A549 (cell line): ENCODE results near the gene PKM. TPM values are rescaled to one million over a fixed set of nuclear protein-coding genes. Genes with fewer than 3 reads are reported as not detected.
A peak's percentile ranks its signal among the peaks of the same experiment; 100 is the strongest.

Source experiments
- ATAC-seq, 2 experiments: fragments of 200-7000 bp in 1 of 2; fragments of >200 bp in 1 of 2; cut with Nextera tagmentation in 1 of 2; cut with Tn5 transposase in 1 of 2; 3 replicates each; pipeline versions ENCODE4 v1.8.0 to v1.9.1; 2018 to 2020; ENCODE audit warnings: mild to moderate bottlenecking in 1 of 2, moderate library complexity in 1 of 2
- CTCF ChIA-PET: fragments of 300-600 bp; sonication (Branson Sonifier 250); formaldehyde crosslinking; extraction: SDS; loops from one replicate; lab custom pipeline; 2021; ENCODE audit warnings: antibody characterized with exemption, inconsistent platforms; lab: Yijun Ruan, JAX
- POLR2A ChIA-PET: fragments of 350-600 bp; formaldehyde crosslinking; extraction: SDS; loops from one replicate; lab custom pipeline; 2021; ENCODE audit warnings: antibody characterized with exemption, inconsistent platforms; lab: Yijun Ruan, JAX
- DNase-seq, 2 experiments: peaks; one replicate each; pipeline versions ENCODE4 v3.0.0 to v3.0.0-alpha.2; 2011 to 2016; ENCODE audit warnings: low read depth in 1 of 2, low spot score in 1 of 2
- FAIRE-seq: peaks from 2 replicates; lab custom pipeline; 2011; peaks lifted over from hg19 to GRCh38; lab: Jason Lieb, UNC
- H3K27ac ChIP-seq, 2 experiments: fragments of >200 bp; sonication (Bioruptor Twin); formaldehyde crosslinking; 3 replicates each; pipeline ENCODE4 v1.5.1; 2016 to 2017
- H3K4me1 ChIP-seq: fragments of >200 bp; sonication (Bioruptor Twin); formaldehyde crosslinking; 3 replicates; pipeline ENCODE4 v1.6.1; 2016
- H3K4me2 ChIP-seq: fragments of >200 bp; sonication (Bioruptor Twin); formaldehyde crosslinking; 3 replicates; pipeline ENCODE4 v1.6.1; 2016
- H3K4me3 ChIP-seq: fragments of >200 bp; sonication (Bioruptor Twin); formaldehyde crosslinking; 3 replicates; pipeline ENCODE4 v1.5.1; 2016
- H3K9me3 ChIP-seq: fragments of >200 bp; sonication (Bioruptor Twin); formaldehyde crosslinking; 3 replicates; pipeline ENCODE4 v1.6.1; 2016
- BHLHE40 ChIP-seq: IDR thresholded peaks from 2 replicates; pipeline ENCODE4 v1.6.1; 2012; ENCODE audit warnings: low read depth, low read length, inconsistent platforms
- CBX2 ChIP-seq: fragments of 200-600 bp; sonication (generic); IDR thresholded peaks from 2 replicates; pipeline ENCODE4 v1.6.1; 2016; ENCODE audit warnings: low read depth, mild to moderate bottlenecking, borderline replicate concordance
- FOXS1 ChIP-seq: fragments of 250-450 bp; sonication (Bioruptor Pico); IDR thresholded peaks from 2 replicates; pipeline ENCODE4 v1.5.0; 2020; ENCODE audit warnings: mild to moderate bottlenecking, moderate library complexity
- HDAC2 ChIP-seq: fragments of 200-600 bp; sonication (generic); IDR thresholded peaks from 2 replicates; pipeline ENCODE4 v1.6.1; 2016
- HOXB13 ChIP-seq: fragments of 250-450 bp; sonication (Bioruptor Pico); IDR thresholded peaks from 2 replicates; pipeline ENCODE4 v1.5.0; 2020; ENCODE audit warnings: low read depth, mild to moderate bottlenecking, moderate library complexity
- JUN ChIP-seq, 2 experiments: fragments of >200 bp; sonication (Bioruptor Twin); formaldehyde crosslinking; IDR thresholded peaks; 2 replicates in 1 of 2; 3 replicates in 1 of 2; pipeline ENCODE4 v1.6.1; 2016 to 2017
- JUNB ChIP-seq: fragments of >200 bp; sonication (Bioruptor Twin); formaldehyde crosslinking; IDR thresholded peaks from 2 replicates; pipeline ENCODE4 v1.6.1; 2016
- KDM5A ChIP-seq: fragments of 200-600 bp; sonication (generic); IDR thresholded peaks from 2 replicates; pipeline ENCODE4 v1.6.1; 2016; ENCODE audit warnings: antibody characterized with exemption, mild to moderate bottlenecking
- NPAS2 ChIP-seq: fragments of 250-450 bp; sonication (Bioruptor Pico); IDR thresholded peaks from 2 replicates; pipeline ENCODE4 v1.8.0; 2022; ENCODE audit warnings: mild to moderate bottlenecking, moderate library complexity, borderline replicate concordance
- NR3C1 ChIP-seq: fragments of >200 bp; sonication (Bioruptor Twin); formaldehyde crosslinking; IDR thresholded peaks from 3 replicates; pipeline ENCODE4 v1.6.1; 2017
- RAD21 ChIP-seq, 2 experiments: fragments of >200 bp in 1 of 2; sonication (Bioruptor Twin) in 1 of 2; formaldehyde crosslinking in 1 of 2; IDR thresholded peaks in 1 of 2; conservative IDR thresholded peaks in 1 of 2; 2 replicates in 1 of 2; 3 replicates in 1 of 2; pipeline ENCODE4 v1.6.1; 2012 to 2018; ENCODE audit warnings: inconsistent platforms in 1 of 2
- RCOR1 ChIP-seq: fragments of 150-350 bp; IDR thresholded peaks from 2 replicates; pipeline ENCODE4 v1.6.1; 2014; ENCODE audit warnings: antibody characterized with exemption, low read length, low read depth
- SMC3 ChIP-seq: fragments of >200 bp; sonication (Bioruptor Twin); formaldehyde crosslinking; IDR thresholded peaks from 3 replicates; pipeline ENCODE4 v1.6.1; 2018; ENCODE audit warnings: inconsistent platforms
- ZC3H11A ChIP-seq: fragments of 450-650 bp; IDR thresholded peaks from 2 replicates; pipeline ENCODE4 v1.6.1; 2014; ENCODE audit warnings: antibody characterized with exemption, mild to moderate bottlenecking
- WGBS: methylation state at CpG from one replicate; pipeline ENCODE4 v1.1.6; 2017; ENCODE audit errors: missing lambda C conversion rate; 5-methylcytosine and 5-hydroxymethylcytosine counted together
- polyA plus RNA-seq, 4 experiments: library from polyadenylated mRNA; depleted of rRNA in 3 of 4; stranded (reverse); fragments of >200 nt; fragmentation: RNase III in 1 of 4; extraction: RNeasy Plus Mini Kit Qiagen cat#74134 plus additional on column Dnase treatment in 1 of 4; gene quantifications; 2 replicates in 3 of 4; 3 replicates in 1 of 4; pipeline ENCODE4 v1.2.3, GENCODE V29; 2011 to 2017
- TF ChIP-seq, protein P1 (sequence below): IDR thresholded peaks from 2 replicates; pipeline ENCODE4 v1.6.1; 2012; ENCODE audit warnings: low read depth, borderline replicate concordance
- TF ChIP-seq, protein P2 (sequence below): fragments of >200 bp; sonication (Bioruptor Twin); formaldehyde crosslinking; IDR thresholded peaks from 3 replicates; pipeline ENCODE4 v1.5.1; 2016
- TF ChIP-seq, protein P3 (sequence below): IDR thresholded peaks from 2 replicates; pipeline ENCODE4 v1.6.1; 2012

PKM gene
- polyA plus RNA-seq, 2 of the 4 experiments (the other 2 are of a cell fraction): 3,443 to 3,848 TPM

DNA sequence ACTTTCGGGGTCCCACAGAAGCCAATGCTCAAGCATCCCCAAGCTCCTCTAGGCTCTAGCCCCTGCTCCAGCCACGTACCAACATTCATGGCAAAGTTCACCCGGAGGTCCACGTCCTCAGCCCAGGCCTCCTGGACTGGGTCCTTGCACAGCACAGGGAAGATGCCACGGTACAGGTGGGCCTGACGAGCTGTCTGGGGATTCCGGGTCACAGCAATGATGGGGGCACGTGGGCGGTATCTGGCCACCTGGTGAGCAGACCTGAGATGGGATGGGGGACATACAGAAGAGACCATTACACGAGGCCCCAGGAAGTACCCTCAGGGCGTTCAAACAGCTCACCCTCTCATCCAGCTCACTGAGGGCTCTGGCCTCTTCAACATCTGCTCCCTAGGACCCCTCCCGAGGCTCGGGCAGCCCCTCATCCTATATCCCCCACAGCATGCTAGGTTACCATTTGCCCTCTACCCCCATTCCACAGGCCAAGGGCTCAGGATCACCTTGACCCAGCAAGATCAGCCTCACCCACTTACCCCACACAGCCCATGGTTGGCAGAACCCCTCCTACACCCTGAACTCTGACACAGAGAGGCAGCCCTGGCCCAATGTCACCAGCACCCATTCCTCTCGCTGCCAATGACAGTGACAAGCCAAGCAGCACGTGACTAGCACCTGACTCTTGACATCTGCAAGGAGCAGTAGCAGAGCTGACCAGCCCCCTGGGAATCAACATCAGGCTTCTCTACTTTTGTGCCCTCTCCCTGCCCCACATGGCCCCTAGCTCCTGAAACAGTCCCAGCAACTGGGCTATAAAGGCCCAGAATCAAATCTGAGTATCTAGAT lies 30.4 kb downstream of the PKM start:
- Histone ChIP-seq H3K9me3 (no peaks in the 10 kb centered on the region), H3K4me1 (peaks cover 62% of the 10 kb centered on the region), H3K4me3 (no peak overlapping the region), H3K4me2 (no peak overlapping the region), H3K27ac (peak overlapping the region in 1 of 2 experiments; percentile 26; a peak in 3 of 6 replicates)
- TF ChIP-seq, protein P1, sequence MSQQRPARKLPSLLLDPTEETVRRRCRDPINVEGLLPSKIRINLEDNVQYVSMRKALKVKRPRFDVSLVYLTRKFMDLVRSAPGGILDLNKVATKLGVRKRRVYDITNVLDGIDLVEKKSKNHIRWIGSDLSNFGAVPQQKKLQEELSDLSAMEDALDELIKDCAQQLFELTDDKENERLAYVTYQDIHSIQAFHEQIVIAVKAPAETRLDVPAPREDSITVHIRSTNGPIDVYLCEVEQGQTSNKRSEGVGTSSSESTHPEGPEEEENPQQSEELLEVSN: no peak
- TF ChIP-seq JUN (IDR thresholded peaks at IDR 0.05): peak in 1 of 2 experiments; percentile 34; a peak in 1 of 5 replicates
- POLR2A ChIA-PET: interaction anchor here (0.9 to 4.7 kb wide), 5 partner anchors 26 to 83 kb away, joined by 3 to 40 read pairs (median 7); partner anchors contain the start of genes MYO9A, PKM and SENP8
- no peak for FAIRE-seq
- 85% methylated on average over 15 of the region's 15 CpGs for WGBS
- no peak for ATAC-seq
- DNase-seq: no peak
- CTCF ChIA-PET: interaction anchor here (0.7 to 31.0 kb wide), 30 partner anchors 9 to 184 kb away, joined by 3 to 644 read pairs (median 4); partner anchors contain the start of gene PKM

DNA sequence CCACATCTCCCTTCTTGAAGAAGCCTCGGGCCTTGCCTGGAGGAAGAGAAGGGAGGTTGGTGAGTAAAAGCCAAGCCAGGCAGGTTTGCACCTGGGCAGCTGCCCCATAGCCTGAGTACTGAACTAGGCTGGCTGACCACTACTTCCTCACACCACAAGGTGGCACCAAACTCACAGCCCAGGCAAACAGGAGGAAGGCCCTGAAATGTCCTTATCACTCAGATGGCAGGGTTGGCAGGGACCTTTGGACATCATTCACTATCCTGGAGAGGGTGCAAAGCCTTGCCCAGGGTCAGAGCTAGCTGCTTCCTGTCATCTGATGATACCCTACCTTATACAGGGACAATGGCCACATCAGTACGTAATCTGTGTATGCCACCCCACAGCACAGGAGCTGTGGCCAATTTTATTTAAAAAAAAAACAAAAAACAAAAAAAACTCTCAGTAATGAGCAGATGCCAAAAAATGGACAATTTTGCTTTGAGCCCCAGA lies 31.2 kb downstream of the PKM start:
- WGBS: 49% methylated on average over 2 of the region's 2 CpGs
- ATAC-seq: peak; percentile 33 to 68
- peak overlapping the region in 1 of 2 experiments; percentile 26; a peak in 3 of 6 replicates for H3K27ac ChIP-seq
- TF ChIP-seq HDAC2 (no peak), NPAS2 (CRISPR knock-in tag) (no peak), RAD21 (conservative IDR thresholded peaks at IDR 0.05 in 1 of 2, IDR thresholded peaks at IDR 0.05 in 1 of 2) (peak; percentile 92 to 94), NR3C1 (no peak), FOXS1 (no peak), SMC3 (peak; percentile 79)
- TF ChIP-seq, protein P2, sequence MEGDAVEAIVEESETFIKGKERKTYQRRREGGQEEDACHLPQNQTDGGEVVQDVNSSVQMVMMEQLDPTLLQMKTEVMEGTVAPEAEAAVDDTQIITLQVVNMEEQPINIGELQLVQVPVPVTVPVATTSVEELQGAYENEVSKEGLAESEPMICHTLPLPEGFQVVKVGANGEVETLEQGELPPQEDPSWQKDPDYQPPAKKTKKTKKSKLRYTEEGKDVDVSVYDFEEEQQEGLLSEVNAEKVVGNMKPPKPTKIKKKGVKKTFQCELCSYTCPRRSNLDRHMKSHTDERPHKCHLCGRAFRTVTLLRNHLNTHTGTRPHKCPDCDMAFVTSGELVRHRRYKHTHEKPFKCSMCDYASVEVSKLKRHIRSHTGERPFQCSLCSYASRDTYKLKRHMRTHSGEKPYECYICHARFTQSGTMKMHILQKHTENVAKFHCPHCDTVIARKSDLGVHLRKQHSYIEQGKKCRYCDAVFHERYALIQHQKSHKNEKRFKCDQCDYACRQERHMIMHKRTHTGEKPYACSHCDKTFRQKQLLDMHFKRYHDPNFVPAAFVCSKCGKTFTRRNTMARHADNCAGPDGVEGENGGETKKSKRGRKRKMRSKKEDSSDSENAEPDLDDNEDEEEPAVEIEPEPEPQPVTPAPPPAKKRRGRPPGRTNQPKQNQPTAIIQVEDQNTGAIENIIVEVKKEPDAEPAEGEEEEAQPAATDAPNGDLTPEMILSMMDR: peak; percentile 94
- TF ChIP-seq, protein P3, sequence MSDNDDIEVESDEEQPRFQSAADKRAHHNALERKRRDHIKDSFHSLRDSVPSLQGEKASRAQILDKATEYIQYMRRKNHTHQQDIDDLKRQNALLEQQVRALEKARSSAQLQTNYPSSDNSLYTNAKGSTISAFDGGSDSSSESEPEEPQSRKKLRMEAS: 0 out of 2 replicates have a peak, but pooled peaks have one; percentile 27
- TF ChIP-seq, all 56 proteins: peak for 4
- POLR2A ChIA-PET: interaction anchor here (0.9 to 4.7 kb wide), 4 partner anchors 23 to 38 kb away, joined by 4 to 40 read pairs (median 15); partner anchors contain the start of gene PKM
- Histone ChIP-seq H3K9me3 (no peaks in the 10 kb centered on the region), H3K4me3 (no peak overlapping the region), H3K4me2 (no peak overlapping the region), H3K4me1 (peaks cover 54% of the 10 kb centered on the region)
- FAIRE-seq (peak; percentile 98), DNase-seq (peak; percentile 89 to 93)
- CTCF ChIA-PET: interaction anchor here (0.7 to 31.0 kb wide), 31 partner anchors 9 to 400 kb away, joined by 3 to 644 read pairs (median 5); partner anchors contain the start of gene PKM

DNA sequence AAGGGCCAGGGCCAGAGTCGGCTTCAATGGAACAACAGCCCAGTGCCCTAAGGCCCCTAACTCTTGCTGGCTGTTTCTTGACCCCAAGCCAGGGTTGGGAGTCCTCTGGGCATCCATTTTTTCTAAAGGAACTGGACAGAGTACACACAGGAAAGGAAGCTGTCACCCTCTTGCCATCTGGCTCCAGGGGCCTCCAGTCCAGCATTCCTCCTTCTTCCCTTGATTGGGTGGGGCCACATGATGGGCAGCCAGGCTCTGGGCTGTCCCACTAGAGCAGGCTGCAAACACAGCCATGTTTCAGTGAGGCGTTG lies 31.8 kb downstream of the PKM start:
- peaks cover 48% of the 10 kb centered on the region for H3K4me1 ChIP-seq
- peak overlapping the region in 1 of 2 experiments; percentile 23; a peak in 1 of 6 replicates for H3K27ac ChIP-seq
- ChIA-PET CTCF (interaction anchor here (0.9 to 31.0 kb wide), 27 partner anchors 8 to 401 kb away, joined by 3 to 644 read pairs (median 5); partner anchors contain the start of gene PKM), POLR2A (interaction anchor here (0.9 to 4.7 kb wide), 4 partner anchors 23 to 38 kb away, joined by 4 to 40 read pairs (median 15); partner anchors contain the start of gene PKM)
- H3K4me2 ChIP-seq: no peak overlapping the region
- no peak for DNase-seq
- 74% methylated on average over 2 of the region's 2 CpGs for WGBS
- no peak for TF ChIP-seq JUNB
- TF ChIP-seq RCOR1: no peak
- TF ChIP-seq FOXS1: no peak
- TF ChIP-seq, protein P1: no peak
- no peak for TF ChIP-seq HOXB13 (CRISPR knock-in tag)
- TF ChIP-seq NPAS2 (CRISPR knock-in tag): no peak
- TF ChIP-seq CBX2: no peak
- no peak for TF ChIP-seq KDM5A
- no peak for TF ChIP-seq ZC3H11A
- no peak for TF ChIP-seq BHLHE40
- TF ChIP-seq, protein P3: no peak
- no peak for ATAC-seq
- no peak overlapping the region for H3K4me3 ChIP-seq
- FAIRE-seq: no peak
- no peaks in the 10 kb centered on the region for H3K9me3 ChIP-seq
